GM18909 (cell line): ENCODE data around the gene USP47.
A peak's percentile ranks its signal among the peaks of the same experiment; 100 is the strongest.
"Not testable (repeated sequence)": the region's sequence is repeated elsewhere in the genome, so short reads cannot be mapped to it uniquely, and the experiment has no call there.

Source experiments
- ATAC-seq: cut with Tn5 transposase; IDR thresholded peaks from one replicate; pipeline ENCODE4 v1.9.1; 2021; ENCODE audit warnings: mild to moderate bottlenecking; ENCODE audit not compliant: unreplicated experiment, poor library complexity

The USP47 gene

GRCh38 chr11:11826260-11826659 is 15.5 kb upstream of the USP47 start:
- no peak for ATAC-seq

- no peak for ATAC-seq
Observed at GRCh38 chr11:11827272-11827671, 14.5 kb upstream of the USP47 start.

GRCh38 chr11:11831406-11831805 is 10.4 kb upstream of the USP47 start:
- not testable (repeated sequence) for ATAC-seq

DNA sequence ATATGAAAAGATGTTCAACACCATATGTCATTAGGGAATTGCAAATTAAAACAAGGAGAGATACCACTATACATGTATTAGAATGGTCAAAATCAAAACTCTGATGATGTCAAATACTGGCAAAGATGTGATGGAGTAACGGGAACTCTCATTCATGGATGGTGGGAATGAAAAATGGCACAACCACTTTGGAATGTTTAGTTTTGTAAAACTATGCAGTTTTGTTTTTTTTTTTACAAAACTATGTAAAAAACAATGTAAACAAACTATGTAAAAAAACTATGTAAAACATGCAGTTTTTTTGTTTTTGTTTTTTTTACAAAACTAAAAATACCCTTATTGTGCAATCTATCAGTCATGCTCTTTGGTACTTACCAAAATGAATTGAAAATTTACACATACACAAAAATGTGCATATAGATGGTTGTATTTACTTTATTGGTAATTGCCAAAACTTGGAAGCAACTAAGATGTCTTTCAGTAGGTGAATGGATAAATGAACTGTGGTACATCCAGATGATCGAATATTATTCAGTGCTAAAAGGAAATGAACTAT is 5.0 kb upstream of the USP47 start:
- ATAC-seq: no peak

DNA sequence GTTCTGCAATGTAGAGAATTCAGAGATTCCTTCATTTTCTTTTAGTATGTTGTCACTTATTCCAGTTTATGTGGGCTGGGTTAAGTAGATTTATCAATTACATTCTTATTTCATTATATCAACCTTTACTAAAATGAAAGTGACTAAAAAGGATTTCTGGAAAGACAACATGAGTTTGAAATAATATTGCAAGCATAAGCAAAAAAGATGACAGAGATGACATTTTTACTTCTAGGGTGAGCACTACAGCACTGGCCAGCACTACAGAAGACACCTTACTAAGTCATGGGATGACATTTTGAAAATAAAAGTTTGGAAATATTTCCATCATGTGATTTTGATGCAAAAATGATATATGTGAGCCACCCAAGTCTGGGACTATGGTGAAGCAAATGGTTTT is 2.1 kb upstream of the USP47 start:
- ATAC-seq: no peak

GRCh38 chr11:11841116-11841722 is 553 bp upstream of the USP47 start:
- peak; percentile 46 for ATAC-seq

GRCh38 chr11:11842421-11843008 is 743 bp downstream of the USP47 start:
- ATAC-seq: peak; percentile 54

GRCh38 chr11:11843211-11843621 is 1.4 kb downstream of the USP47 start:
- ATAC-seq: no peak

DNA sequence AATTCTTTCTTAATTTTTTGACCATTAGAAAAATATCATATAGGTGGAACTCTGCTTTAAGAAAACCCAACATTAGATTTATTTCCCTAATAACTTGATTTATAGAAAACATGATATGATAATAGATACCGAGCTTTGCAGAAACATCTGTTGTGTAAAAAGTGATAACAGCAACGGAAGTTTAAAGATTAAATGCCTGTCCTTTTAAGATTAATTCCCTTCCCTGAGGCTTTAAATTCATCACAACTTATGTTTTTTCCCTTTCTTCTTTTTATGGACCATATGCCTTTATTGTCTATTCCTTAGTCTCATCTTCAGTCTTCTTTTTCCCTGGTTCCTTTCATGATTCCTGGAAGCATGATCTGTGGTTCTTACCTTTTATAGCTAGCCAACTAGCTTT is 1.9 kb downstream of the USP47 start:
- ATAC-seq: no peak

DNA sequence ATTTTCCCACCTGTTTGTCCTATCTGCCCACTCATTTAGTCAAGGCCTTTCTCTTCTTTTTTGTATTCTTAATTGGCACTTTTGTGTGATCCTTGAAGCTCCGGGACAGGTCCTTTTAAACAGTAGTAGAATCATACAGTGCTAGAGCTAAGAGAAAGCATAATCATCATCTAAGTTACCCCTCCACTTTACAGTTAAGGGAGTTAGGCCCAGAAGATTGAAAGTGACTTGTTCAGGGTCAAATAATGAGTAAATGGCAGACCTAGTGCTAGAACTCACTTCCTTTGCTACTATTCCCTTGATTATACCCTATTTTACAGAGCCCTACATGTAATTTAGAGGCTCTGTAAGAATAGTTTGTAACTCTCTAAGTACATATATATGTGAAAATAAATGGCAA is 2.5 kb downstream of the USP47 start:
- ATAC-seq: no peak

DNA sequence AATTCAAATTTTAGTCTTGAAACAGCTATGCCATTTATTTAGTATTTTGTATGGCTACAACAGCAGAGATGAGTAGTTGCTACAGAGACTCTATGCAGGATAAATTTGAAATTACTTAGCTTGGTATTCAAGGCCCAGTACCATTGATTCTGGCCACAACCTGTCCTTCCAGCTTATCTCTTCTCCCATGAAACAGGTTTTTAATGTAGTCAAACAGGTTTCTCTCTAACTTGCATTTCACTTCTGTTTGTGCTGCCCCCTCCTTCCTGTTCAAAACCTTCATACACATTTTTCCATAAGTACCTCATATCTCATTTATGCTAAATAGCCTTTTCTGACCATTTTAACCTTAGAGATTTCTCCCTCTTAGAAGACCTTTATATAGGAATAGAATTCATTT is 3.3 kb downstream of the USP47 start:
- no peak for ATAC-seq

DNA sequence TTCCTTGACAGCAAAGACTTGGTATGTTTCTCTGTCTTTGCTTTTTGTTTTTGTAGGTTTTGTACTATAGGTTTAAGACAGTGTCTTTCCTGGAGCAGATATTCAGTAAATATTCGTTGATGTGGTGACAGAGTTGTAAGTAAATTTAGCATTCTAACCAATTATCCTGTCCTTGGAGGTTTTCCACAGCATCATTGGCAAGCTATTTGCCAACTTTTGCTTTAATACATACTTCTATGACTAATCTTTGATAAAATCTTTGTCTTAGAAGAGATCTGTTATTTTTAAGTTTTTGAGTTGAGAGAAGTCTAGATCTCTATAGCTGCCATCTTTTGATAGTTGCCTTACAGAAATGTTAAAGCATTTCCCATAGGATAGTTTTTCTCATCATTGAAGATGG is 3.8 kb downstream of the USP47 start:
- ATAC-seq: no peak

- ATAC-seq: no peak
Observed at GRCh38 chr11:11847082-11847481, 5.3 kb downstream of the USP47 start.

- ATAC-seq: peak; percentile 76
Observed at GRCh38 chr11:11848891-11849746, 7.3 kb downstream of the USP47 start.

- ATAC-seq: no peak
Observed at GRCh38 chr11:11850668-11851067, 8.9 kb downstream of the USP47 start.

- ATAC-seq: no peak
Observed at GRCh38 chr11:11856638-11857037, 14.9 kb downstream of the USP47 start.

GRCh38 chr11:11857769-11858168 is 16.0 kb downstream of the USP47 start:
- ATAC-seq: no peak

GRCh38 chr11:11858676-11859075 is 16.9 kb downstream of the USP47 start:
- ATAC-seq: no peak

DNA sequence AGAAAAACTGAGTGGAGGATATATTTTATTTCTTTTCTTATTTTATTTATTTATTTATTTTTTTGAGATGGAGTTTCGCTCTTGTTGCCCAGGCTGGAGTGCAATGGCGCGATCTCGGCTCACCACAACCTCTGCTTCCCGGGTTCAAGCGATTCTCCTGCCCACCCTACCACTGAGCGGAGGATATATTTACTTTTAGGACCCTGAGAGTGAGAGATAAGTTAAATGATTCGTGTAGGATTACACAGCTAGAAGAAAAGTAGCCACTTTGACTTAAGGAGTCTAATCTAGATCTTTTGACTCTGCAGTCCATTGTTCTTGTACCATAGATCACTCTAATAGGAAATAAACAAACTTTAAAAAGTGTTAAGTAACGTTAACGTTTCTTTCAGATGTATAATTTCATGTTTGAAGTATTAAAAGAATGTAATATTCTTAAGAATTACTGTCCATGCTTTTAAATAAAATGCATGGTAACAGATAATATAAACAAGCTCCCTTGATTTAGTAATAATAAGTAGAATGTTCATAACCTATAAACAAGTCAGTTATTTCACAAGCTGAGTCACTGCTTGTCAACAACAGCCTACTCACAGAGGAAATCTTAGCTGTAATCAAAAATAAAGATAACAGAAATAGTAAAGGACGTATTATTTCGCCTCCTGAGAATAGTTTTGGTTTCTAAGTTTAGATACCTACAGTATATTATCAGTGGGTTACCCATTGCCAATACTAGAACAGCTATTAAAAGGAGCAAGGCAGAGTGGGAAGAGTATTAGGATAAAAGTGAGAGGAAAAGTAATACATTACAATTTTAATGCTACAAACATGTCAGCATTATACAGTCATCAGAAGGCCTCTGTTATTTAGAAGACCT is 18.6 kb downstream of the USP47 start:
- ATAC-seq: no peak

GRCh38 chr11:11862999-11863398 is 21.2 kb downstream of the USP47 start:
- no peak for ATAC-seq
